Measurements from ENCODE around the gene GLRX3.
"Not testable (repeated sequence)": the region's sequence is repeated elsewhere in the genome, so short reads cannot be mapped to it uniquely, and the experiment has no call there.

Gene GLRX3

GRCh38 chr10:130136226-130137089 is at the start of gene GLRX3:
TSS of gene GLRX3 (plus strand) at chr10:130136391. CDS start at chr10:130136421, 30 bp downstream.
- H3K4me1 ChIP-seq (ENCODE audit: control insufficient read depth, insufficient read depth, low read length) = peaks cover 12% of the 10 kb centered on the region
- peak within 1 kb of the TSS; percentile 81 for H3K27ac ChIP-seq (ENCODE audit: low read depth, low read length)
- no peaks in the 10 kb centered on the region; the same call in 1 of the 2 replicates for H3K27me3 ChIP-seq (ENCODE audit: control insufficient read depth, insufficient read depth, low read length)
- peak within 1 kb of the TSS; percentile 95 for H3K4me3 ChIP-seq (ENCODE audit: low read depth, low read length)
- H3K9me3 ChIP-seq (ENCODE audit: control insufficient read depth, insufficient read depth, low read length) = no peaks in the 10 kb centered on the region
- H3K36me3 ChIP-seq (ENCODE audit: control insufficient read depth, insufficient read depth, low read length) = peaks cover 7% of the 10 kb centered on the region; the same call in 1 of the 2 replicates
- peak within 1 kb of the TSS; percentile 85 for H3K9ac ChIP-seq (ENCODE audit: low read depth, low read length)

- H3K4me1 ChIP-seq (ENCODE audit: control insufficient read depth, insufficient read depth, low read length); H3K36me3 ChIP-seq (ENCODE audit: control insufficient read depth, insufficient read depth, low read length); H3K27ac ChIP-seq (ENCODE audit: low read depth, low read length); H3K4me3 ChIP-seq (ENCODE audit: low read depth, low read length); H3K9ac ChIP-seq (ENCODE audit: low read depth, low read length); H3K27me3 ChIP-seq (ENCODE audit: control insufficient read depth, insufficient read depth, low read length); H3K9me3 ChIP-seq (ENCODE audit: control insufficient read depth, insufficient read depth, low read length): not testable (repeated sequence)
Observed at GRCh38 chr10:130090565-130090964, 45.6 kb upstream of the GLRX3 start.

- H3K4me3 ChIP-seq (ENCODE audit: low read depth, low read length) = no peak overlapping the region
- H3K4me1 ChIP-seq (ENCODE audit: control insufficient read depth, insufficient read depth, low read length) = no peaks in the 10 kb centered on the region
- no peak overlapping the region for H3K27ac ChIP-seq (ENCODE audit: low read depth, low read length)
- peaks cover 5% of the 10 kb centered on the region; the same call in 1 of the 2 replicates for H3K9me3 ChIP-seq (ENCODE audit: control insufficient read depth, insufficient read depth, low read length)
- H3K9ac ChIP-seq (ENCODE audit: low read depth, low read length) = no peak overlapping the region
- H3K27me3 ChIP-seq (ENCODE audit: control insufficient read depth, insufficient read depth, low read length) = no peaks in the 10 kb centered on the region
- no peaks in the 10 kb centered on the region for H3K36me3 ChIP-seq (ENCODE audit: control insufficient read depth, insufficient read depth, low read length)
Observed at GRCh38 chr10:130099344-130099743, 36.8 kb upstream of the GLRX3 start.

- H3K36me3 ChIP-seq (ENCODE audit: control insufficient read depth, insufficient read depth, low read length) = no peaks in the 10 kb centered on the region
- H3K4me1 ChIP-seq (ENCODE audit: control insufficient read depth, insufficient read depth, low read length) = 0 out of 2 replicates have a peak, but pooled peaks cover 4% of the 10 kb centered on the region
- H3K4me3 ChIP-seq (ENCODE audit: low read depth, low read length) = peak overlapping the region; percentile 51
- H3K9ac ChIP-seq (ENCODE audit: low read depth, low read length) = no peak overlapping the region
- no peaks in the 10 kb centered on the region for H3K27me3 ChIP-seq (ENCODE audit: control insufficient read depth, insufficient read depth, low read length)
- no peak overlapping the region for H3K27ac ChIP-seq (ENCODE audit: low read depth, low read length)
- H3K9me3 ChIP-seq (ENCODE audit: control insufficient read depth, insufficient read depth, low read length) = no peaks in the 10 kb centered on the region
Observed at GRCh38 chr10:130105724-130106123, 30.5 kb upstream of the GLRX3 start.

- H3K4me3 ChIP-seq (ENCODE audit: low read depth, low read length); H3K4me1 ChIP-seq (ENCODE audit: control insufficient read depth, insufficient read depth, low read length); H3K27ac ChIP-seq (ENCODE audit: low read depth, low read length); H3K27me3 ChIP-seq (ENCODE audit: control insufficient read depth, insufficient read depth, low read length); H3K9ac ChIP-seq (ENCODE audit: low read depth, low read length); H3K9me3 ChIP-seq (ENCODE audit: control insufficient read depth, insufficient read depth, low read length); H3K36me3 ChIP-seq (ENCODE audit: control insufficient read depth, insufficient read depth, low read length): not testable (repeated sequence)
Observed at GRCh38 chr10:130108146-130108545, 28.0 kb upstream of the GLRX3 start.

- Histone ChIP-seq H3K36me3 (ENCODE audit: control insufficient read depth, insufficient read depth, low read length) (no peaks in the 10 kb centered on the region), H3K4me3 (ENCODE audit: low read depth, low read length) (peak overlapping the region; percentile 95), H3K27me3 (ENCODE audit: control insufficient read depth, insufficient read depth, low read length) (no peaks in the 10 kb centered on the region), H3K9me3 (ENCODE audit: control insufficient read depth, insufficient read depth, low read length) (peaks cover 5% of the 10 kb centered on the region), H3K4me1 (ENCODE audit: control insufficient read depth, insufficient read depth, low read length) (0 out of 2 replicates have a peak, but pooled peaks cover 4% of the 10 kb centered on the region), H3K27ac (ENCODE audit: low read depth, low read length) (no peak overlapping the region), H3K9ac (ENCODE audit: low read depth, low read length) (no peak overlapping the region)
Observed at GRCh38 chr10:130108934-130109604, 27.1 kb upstream of the GLRX3 start.

- no peaks in the 10 kb centered on the region for H3K27me3 ChIP-seq (ENCODE audit: control insufficient read depth, insufficient read depth, low read length)
- peak overlapping the region; percentile 88 for H3K9ac ChIP-seq (ENCODE audit: low read depth, low read length)
- H3K4me1 ChIP-seq (ENCODE audit: control insufficient read depth, insufficient read depth, low read length) = 0 out of 2 replicates have a peak, but pooled peaks cover 4% of the 10 kb centered on the region
- peak overlapping the region; percentile 95 for H3K4me3 ChIP-seq (ENCODE audit: low read depth, low read length)
- no peaks in the 10 kb centered on the region for H3K36me3 ChIP-seq (ENCODE audit: control insufficient read depth, insufficient read depth, low read length)
- peak overlapping the region; percentile 95 for H3K27ac ChIP-seq (ENCODE audit: low read depth, low read length)
- H3K9me3 ChIP-seq (ENCODE audit: control insufficient read depth, insufficient read depth, low read length) = peaks cover 5% of the 10 kb centered on the region
Observed at GRCh38 chr10:130109796-130110245, 26.4 kb upstream of the GLRX3 start.

- Histone ChIP-seq H3K9me3 (ENCODE audit: control insufficient read depth, insufficient read depth, low read length) (peaks cover 5% of the 10 kb centered on the region), H3K4me3 (ENCODE audit: low read depth, low read length) (peak within 1 kb of the TSS; percentile 95), H3K9ac (ENCODE audit: low read depth, low read length) (peak within 1 kb of the TSS; percentile 88), H3K4me1 (ENCODE audit: control insufficient read depth, insufficient read depth, low read length) (0 out of 2 replicates have a peak, but pooled peaks cover 4% of the 10 kb centered on the region), H3K36me3 (ENCODE audit: control insufficient read depth, insufficient read depth, low read length) (no peaks in the 10 kb centered on the region), H3K27ac (ENCODE audit: low read depth, low read length) (peak within 1 kb of the TSS; percentile 95), H3K27me3 (ENCODE audit: control insufficient read depth, insufficient read depth, low read length) (no peaks in the 10 kb centered on the region)
Observed at GRCh38 chr10:130110246-130111112, 25.7 kb upstream of the GLRX3 start, which contains the start of gene C10orf143. TSS of gene C10orf143 (minus strand) at chr10:130110830. CDS start at chr10:130110772, 58 bp downstream.

GRCh38 chr10:130111113-130111851 is 24.9 kb upstream of the GLRX3 start:
- peaks cover 5% of the 10 kb centered on the region for H3K9me3 ChIP-seq (ENCODE audit: control insufficient read depth, insufficient read depth, low read length)
- peak overlapping the region; percentile 95 for H3K4me3 ChIP-seq (ENCODE audit: low read depth, low read length)
- peak overlapping the region; percentile 95 for H3K27ac ChIP-seq (ENCODE audit: low read depth, low read length)

GRCh38 chr10:130111852-130112180 is 24.4 kb upstream of the GLRX3 start:
- H3K27me3 ChIP-seq (ENCODE audit: control insufficient read depth, insufficient read depth, low read length) = no peaks in the 10 kb centered on the region
- peaks cover 5% of the 10 kb centered on the region for H3K9me3 ChIP-seq (ENCODE audit: control insufficient read depth, insufficient read depth, low read length)
- peak overlapping the region; percentile 95 for H3K4me3 ChIP-seq (ENCODE audit: low read depth, low read length)
- H3K36me3 ChIP-seq (ENCODE audit: control insufficient read depth, insufficient read depth, low read length) = no peaks in the 10 kb centered on the region
- peak overlapping the region; percentile 70 for H3K27ac ChIP-seq (ENCODE audit: low read depth, low read length)
- no peak overlapping the region for H3K9ac ChIP-seq (ENCODE audit: low read depth, low read length)
- no peaks in the 10 kb centered on the region for H3K4me1 ChIP-seq (ENCODE audit: control insufficient read depth, insufficient read depth, low read length)

More at GRCh38 chr10:130111113-130111851, 24.9 kb upstream of the GLRX3 start:
- Histone ChIP-seq H3K9ac (ENCODE audit: low read depth, low read length) (peak overlapping the region; percentile 88), H3K4me1 (ENCODE audit: control insufficient read depth, insufficient read depth, low read length) (no peaks in the 10 kb centered on the region), H3K36me3 (ENCODE audit: control insufficient read depth, insufficient read depth, low read length) (no peaks in the 10 kb centered on the region), H3K27me3 (ENCODE audit: control insufficient read depth, insufficient read depth, low read length) (no peaks in the 10 kb centered on the region)
